Midbrain (tissue), 1 donor: Measurements from ENCODE around the gene STK32A.

Experiments used
- DNase-seq: peaks from one replicate; lab custom pipeline; 2025; lab: John Stamatoyannopoulos, UW

The STK32A gene

GRCh38 chr5:147259837-147260236 lies 25.0 kb downstream of the STK32A start:
- no peak for DNase-seq

GRCh38 chr5:147267082-147267832 lies 32.4 kb downstream of the STK32A start:
- no peak for DNase-seq

- DNase-seq = no peak
Observed at GRCh38 chr5:147276497-147276896, 41.7 kb downstream of the STK32A start.

GRCh38 chr5:147286296-147286695 lies 51.5 kb downstream of the STK32A start:
- DNase-seq = no peak

DNA sequence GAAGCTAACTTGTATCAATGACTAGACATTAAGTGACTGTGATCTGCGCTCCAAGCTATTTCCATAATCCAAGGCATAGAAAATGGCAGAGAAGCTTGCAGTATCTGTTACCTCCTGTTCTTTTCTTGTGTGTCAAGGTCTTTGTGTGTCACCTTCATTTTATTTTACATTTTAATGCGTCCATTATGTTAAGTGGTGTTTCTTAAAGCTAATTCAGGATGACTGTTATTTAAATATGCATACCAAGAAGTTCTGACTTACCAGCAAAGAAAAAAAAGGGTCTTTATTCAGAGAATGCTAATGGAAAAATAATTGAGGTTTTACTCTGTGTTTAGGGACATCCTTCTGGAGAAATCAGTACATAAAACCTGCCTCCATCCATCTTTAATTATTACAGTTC lies 52.3 kb downstream of the STK32A start:
- no peak for DNase-seq

DNA sequence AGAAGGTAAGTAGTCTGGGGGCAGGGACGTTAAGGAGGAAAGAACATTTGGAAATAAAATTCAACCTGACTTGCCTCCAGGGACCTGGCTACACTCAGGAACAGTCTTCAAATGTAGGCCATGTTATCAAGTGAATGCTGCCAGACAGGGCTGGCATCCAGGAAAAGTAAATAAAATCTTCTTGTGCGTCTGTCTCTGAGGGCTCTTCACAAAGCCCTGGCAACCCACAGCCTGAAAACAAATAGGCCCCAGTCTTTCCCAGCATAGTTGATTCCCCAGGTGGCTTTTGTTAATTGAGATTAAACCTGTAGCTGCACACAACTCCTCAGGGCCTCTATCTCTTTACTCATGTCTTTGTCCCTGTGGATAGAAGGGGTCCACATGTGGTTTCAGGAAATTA lies 55.4 kb downstream of the STK32A start:
- no peak for DNase-seq

- DNase-seq = no peak
Observed at GRCh38 chr5:147303251-147303650, 68.4 kb downstream of the STK32A start.

- DNase-seq = peak; percentile 4
Observed at GRCh38 chr5:147303976-147304375, 69.2 kb downstream of the STK32A start.

DNA sequence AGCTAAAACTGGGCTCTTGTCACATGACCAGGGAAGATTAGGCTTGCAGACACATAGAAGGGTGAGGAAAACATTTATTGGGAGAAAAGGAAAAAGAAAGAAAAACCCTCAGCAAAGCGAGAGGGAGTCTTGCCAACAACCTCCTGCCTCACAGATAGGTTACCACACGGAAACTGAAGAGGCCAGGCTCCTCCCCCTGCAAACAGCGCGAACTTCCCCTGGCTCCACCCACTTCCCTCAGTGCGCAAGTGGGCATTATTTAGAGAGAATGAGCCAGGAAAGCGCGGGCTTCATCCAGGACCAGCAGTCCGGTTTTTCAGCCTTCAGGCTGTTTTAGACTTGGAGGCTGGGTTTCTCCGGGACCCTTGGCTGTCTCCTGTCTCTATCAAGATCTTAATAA lies 70.3 kb downstream of the STK32A start:
- no peak for DNase-seq

GRCh38 chr5:147306351-147306750 lies 71.5 kb downstream of the STK32A start:
- DNase-seq = no peak

GRCh38 chr5:147307170-147307569 lies 72.3 kb downstream of the STK32A start:
- no peak for DNase-seq

GRCh38 chr5:147309621-147310020 lies 74.8 kb downstream of the STK32A start:
- DNase-seq = no peak

DNA sequence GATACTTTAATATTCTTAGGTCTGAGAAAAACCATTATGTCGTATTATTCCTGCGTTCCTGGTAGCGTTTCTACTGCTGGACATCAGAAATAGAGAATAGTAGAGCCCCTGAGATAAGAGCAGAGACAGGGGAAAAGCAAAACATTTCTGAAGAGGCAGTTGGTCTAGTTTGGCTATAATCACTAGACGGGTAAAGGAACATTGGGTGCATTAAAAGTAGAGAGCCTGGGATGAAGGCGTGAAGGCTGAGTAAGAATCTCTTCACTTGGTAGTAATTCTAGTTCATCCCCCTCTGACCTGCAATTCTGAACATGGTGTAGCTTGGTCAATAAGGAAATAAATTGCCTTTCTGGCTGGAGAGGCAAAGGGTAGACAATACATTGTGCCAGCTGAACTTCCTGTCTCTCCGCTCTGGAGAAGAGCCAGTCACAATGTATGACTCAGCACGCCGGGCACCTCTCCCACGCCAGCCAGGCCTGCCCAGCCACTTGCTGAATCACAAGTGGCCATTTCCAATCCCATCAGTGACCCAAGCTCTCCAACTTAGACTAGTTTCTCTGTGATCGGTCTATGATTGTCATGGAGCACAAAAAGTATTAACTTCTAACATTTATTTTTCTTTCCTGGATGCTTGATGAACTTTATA lies 75.4 kb downstream of the STK32A start:
- peak; percentile 56 for DNase-seq

- no peak for DNase-seq
Observed at GRCh38 chr5:147317978-147318684, 83.3 kb downstream of the STK32A start.

DNA sequence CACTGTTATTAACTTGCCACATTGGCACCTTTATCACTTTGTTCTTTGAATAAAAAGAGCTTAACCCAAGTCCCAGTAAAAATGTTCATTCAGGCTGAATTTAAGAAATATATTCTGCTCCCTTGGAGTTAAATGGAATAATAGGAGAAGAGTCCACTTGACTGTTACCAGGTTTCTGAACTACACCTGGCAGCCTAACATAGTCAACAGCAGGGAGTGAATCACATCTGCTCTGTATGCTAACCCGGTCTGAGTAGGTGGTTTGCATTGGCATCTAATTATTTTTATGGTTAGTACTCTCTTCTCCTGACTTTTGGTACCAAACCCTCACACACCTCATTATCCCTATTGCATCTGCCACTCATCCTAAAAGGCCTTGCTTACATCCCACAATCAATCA lies 86.7 kb downstream of the STK32A start:
- no peak for DNase-seq

- no peak for DNase-seq
Observed at GRCh38 chr5:147327421-147327820, 92.6 kb downstream of the STK32A start.

DNA sequence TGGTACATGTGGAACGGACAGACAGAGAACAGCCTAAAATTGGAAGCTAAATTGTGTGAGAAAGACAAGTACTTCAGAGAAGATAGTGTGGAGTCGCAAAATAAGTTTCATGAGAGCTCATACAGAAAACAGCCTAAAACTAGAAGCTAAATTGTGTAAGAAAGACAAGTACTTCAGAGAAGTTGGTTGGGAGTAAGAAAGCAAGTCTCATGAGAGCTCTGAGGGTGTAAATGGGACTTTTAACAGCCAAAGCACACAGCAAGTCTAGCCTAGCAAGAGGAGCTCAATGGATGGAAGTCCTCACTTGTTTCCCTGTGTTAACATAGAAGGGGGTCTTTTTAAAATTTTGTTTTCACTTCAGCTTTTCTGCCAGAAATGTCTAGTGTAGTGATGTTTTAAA lies 93.1 kb downstream of the STK32A start:
- no peak for DNase-seq

DNA sequence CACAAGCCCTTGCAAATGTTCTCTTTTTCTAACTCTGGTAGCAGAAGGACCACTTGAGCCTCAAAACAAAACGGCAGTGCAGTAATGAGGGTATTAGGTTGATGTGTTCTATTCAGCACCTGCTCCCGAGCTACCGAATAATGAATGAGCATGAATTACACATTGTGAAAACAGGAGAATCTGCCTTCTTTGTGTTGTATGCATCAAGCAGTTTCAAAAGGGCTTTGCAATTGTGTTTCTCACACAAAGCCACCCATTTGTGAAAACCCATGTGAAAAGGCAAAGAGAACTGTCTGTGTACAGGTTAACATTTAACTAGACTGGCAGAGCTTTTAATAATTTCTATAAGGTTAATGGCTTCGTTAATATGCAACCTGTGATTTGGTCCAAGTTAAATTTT lies 97.8 kb downstream of the STK32A start:
- no peak for DNase-seq

GRCh38 chr5:147336876-147337275 lies 102.0 kb downstream of the STK32A start:
- no peak for DNase-seq

- no peak for DNase-seq
Observed at GRCh38 chr5:147339313-147339712, 104.5 kb downstream of the STK32A start.

GRCh38 chr5:147340941-147341340 lies 106.1 kb downstream of the STK32A start:
- DNase-seq = no peak

- DNase-seq = no peak
Observed at GRCh38 chr5:147341345-147341744, 106.5 kb downstream of the STK32A start.

DNA sequence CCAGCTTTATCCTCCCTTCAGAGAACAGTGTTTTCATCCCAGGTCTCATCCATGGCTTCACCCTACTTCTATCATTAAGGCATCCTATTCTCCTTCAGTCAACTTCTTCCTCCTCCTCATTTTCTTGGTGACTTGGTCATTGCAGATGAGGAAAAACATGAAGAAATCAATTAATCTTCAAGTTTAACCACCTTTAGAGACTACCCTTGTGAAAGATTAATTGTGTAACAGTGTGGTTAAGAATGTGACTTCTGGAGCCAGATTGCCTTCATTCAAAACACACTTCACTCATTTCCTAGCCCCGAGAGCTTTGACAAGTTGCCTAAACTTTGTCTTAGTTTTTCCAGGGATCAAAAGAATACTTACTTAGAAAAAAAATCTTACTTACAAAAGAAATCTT lies 110.0 kb downstream of the STK32A start:
- DNase-seq = no peak
